Measurements from ENCODE around the gene CREBL2. TPM values are rescaled to one million over a fixed set of nuclear protein-coding genes. Genes with fewer than 3 reads are reported as not detected.

Gene CREBL2
- total RNA-seq, 2 donors from 2014 or later = 41.7 to 44.6 TPM

GRCh38 chr12:12682284-12682683 is 70.6 kb downstream of the CREBL2 start:
- Histone ChIP-seq H3K4me3 (no peak overlapping the region), H3K4me1 (ENCODE audit: control insufficient read depth in 1 of 2, low read depth in 2 of 2) (no peaks in the 10 kb centered on the region), H3K27ac (no peak overlapping the region), H3K9me3 (no peaks in the 10 kb centered on the region), H3K27me3 (replicated peaks; ENCODE audit: insufficient read depth) (no peaks in the 10 kb centered on the region), H3K36me3 (no peaks in the 10 kb centered on the region)
- ATAC-seq (ENCODE audit: insufficient number of reproducible peaks, low FRiP score, low read depth) (no peak), DNase-seq (ENCODE audit: low spot score) (no peak)
- TF ChIP-seq CTCF (IDR thresholded peaks at IDR 0.05) = no peak

GRCh38 chr12:12683136-12683697 is 71.5 kb downstream of the CREBL2 start:
- Histone ChIP-seq H3K4me3 (no peak overlapping the region), H3K4me1 (ENCODE audit: control insufficient read depth in 1 of 2, low read depth in 2 of 2) (no peaks in the 10 kb centered on the region), H3K9me3 (no peaks in the 10 kb centered on the region), H3K27me3 (replicated peaks; ENCODE audit: insufficient read depth) (no peaks in the 10 kb centered on the region), H3K36me3 (no peaks in the 10 kb centered on the region), H3K27ac (no peak overlapping the region)
- DNase-seq (ENCODE audit: low spot score) (no peak), ATAC-seq (ENCODE audit: insufficient number of reproducible peaks, low FRiP score, low read depth) (no peak)
- TF ChIP-seq CTCF (IDR thresholded peaks at IDR 0.05) = no peak

DNA sequence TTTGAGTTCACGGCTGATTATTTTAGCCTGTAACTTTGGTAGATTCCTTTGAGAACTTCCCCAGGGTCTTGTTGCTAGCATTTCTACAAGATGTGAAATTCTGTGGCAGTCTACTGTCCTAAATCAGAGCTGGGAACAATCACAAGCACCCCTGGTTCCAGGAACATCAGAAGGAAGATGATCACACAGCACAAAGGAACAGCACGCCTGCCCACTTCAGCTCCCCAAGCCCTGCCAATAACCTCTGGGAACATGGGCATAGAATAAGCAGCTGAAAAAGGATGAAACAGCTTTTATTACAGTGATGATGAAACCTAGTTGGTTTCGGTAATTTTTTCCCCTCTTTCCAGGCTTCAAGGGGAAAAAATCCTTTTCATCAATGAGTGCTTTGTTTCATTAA is 72.0 kb downstream of the CREBL2 start:
- Histone ChIP-seq H3K27me3 (replicated peaks; ENCODE audit: insufficient read depth) (no peaks in the 10 kb centered on the region), H3K9me3 (no peaks in the 10 kb centered on the region), H3K4me1 (ENCODE audit: control insufficient read depth in 1 of 2, low read depth in 2 of 2) (no peaks in the 10 kb centered on the region), H3K27ac (no peak overlapping the region), H3K4me3 (no peak overlapping the region), H3K36me3 (no peaks in the 10 kb centered on the region)
- TF ChIP-seq CTCF (IDR thresholded peaks at IDR 0.05) = no peak
- DNase-seq (ENCODE audit: low spot score) (no peak), ATAC-seq (ENCODE audit: insufficient number of reproducible peaks, low FRiP score, low read depth) (no peak)

- Histone ChIP-seq H3K4me3 (no peak overlapping the region), H3K9me3 (no peaks in the 10 kb centered on the region), H3K4me1 (ENCODE audit: control insufficient read depth in 1 of 2, low read depth in 2 of 2) (no peaks in the 10 kb centered on the region), H3K27ac (no peak overlapping the region), H3K36me3 (no peaks in the 10 kb centered on the region), H3K27me3 (replicated peaks; ENCODE audit: insufficient read depth) (no peaks in the 10 kb centered on the region)
- no peak for DNase-seq (ENCODE audit: low spot score)
- TF ChIP-seq CTCF (IDR thresholded peaks at IDR 0.05) = no peak
- ATAC-seq (ENCODE audit: insufficient number of reproducible peaks, low FRiP score, low read depth) = no peak
Measured at GRCh38 chr12:12684375-12685106, 72.9 kb downstream of the CREBL2 start.

DNA sequence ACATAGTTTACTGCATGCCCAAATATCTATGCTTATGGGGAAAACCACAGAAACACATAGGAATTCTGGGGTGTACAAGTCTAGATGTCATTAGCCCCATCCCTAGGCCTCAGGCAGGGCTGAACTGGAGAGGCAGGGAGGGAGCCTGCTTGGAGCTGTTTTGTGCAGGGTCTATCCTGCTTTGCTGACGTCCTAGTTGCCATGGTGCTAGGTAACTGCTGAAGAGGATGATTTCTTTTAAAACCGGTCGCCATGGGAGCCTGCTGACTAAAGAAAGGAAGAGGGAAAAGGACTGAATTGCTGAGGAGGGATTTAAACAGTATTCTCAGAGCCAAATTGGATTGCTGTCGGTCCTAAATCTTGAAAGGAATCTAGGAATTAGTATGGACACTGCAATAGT is 73.6 kb downstream of the CREBL2 start:
- no peak for ATAC-seq (ENCODE audit: insufficient number of reproducible peaks, low FRiP score, low read depth)
- TF ChIP-seq CTCF (IDR thresholded peaks at IDR 0.05) = no peak
- no peaks in the 10 kb centered on the region for H3K4me1 ChIP-seq (ENCODE audit: control insufficient read depth in 1 of 2, low read depth in 2 of 2)
- H3K27ac ChIP-seq = no peak overlapping the region
- H3K4me3 ChIP-seq = no peak overlapping the region
- H3K9me3 ChIP-seq = no peaks in the 10 kb centered on the region
- no peak for DNase-seq (ENCODE audit: low spot score)
- no peaks in the 10 kb centered on the region for H3K27me3 ChIP-seq (replicated peaks; ENCODE audit: insufficient read depth)
- H3K36me3 ChIP-seq = no peaks in the 10 kb centered on the region

Measured in thoracic aorta (tissue), 2 donors.